Fibroblast of skin of left quadriceps (primary cell): ENCODE results near the gene COL12A1.

Source experiments
- DNase-seq, 2 experiments: peaks; one replicate each; pipeline ENCODE4 v3.0.0-alpha.2; 2013; ENCODE audit warnings: low read depth in 2 of 2

The COL12A1 gene

GRCh38 chr6:75178757-75179156 is 27.1 kb downstream of the COL12A1 start:
- no peak for DNase-seq

GRCh38 chr6:75176076-75176582 is 29.7 kb downstream of the COL12A1 start:
- DNase-seq, result no peak

GRCh38 chr6:75171986-75172385 is 33.9 kb downstream of the COL12A1 start:
- DNase-seq, result no peak

- DNase-seq, result peak in 1 of 2 experiments; percentile 20
Observed at GRCh38 chr6:75171567-75171966, 34.3 kb downstream of the COL12A1 start.

GRCh38 chr6:75170691-75171560 is 34.9 kb downstream of the COL12A1 start:
- no peak for DNase-seq

- DNase-seq, result no peak
Observed at GRCh38 chr6:75169689-75170586, 35.9 kb downstream of the COL12A1 start.

GRCh38 chr6:75167851-75168250 is 38.0 kb downstream of the COL12A1 start:
- DNase-seq, result no peak

- no peak for DNase-seq
Observed at GRCh38 chr6:75167325-75167724, 38.5 kb downstream of the COL12A1 start.

GRCh38 chr6:75166773-75167172 is 39.1 kb downstream of the COL12A1 start:
- no peak for DNase-seq

GRCh38 chr6:75166236-75166635 is 39.6 kb downstream of the COL12A1 start:
- no peak for DNase-seq

- DNase-seq, result no peak
Observed at GRCh38 chr6:75158176-75158575, 47.7 kb downstream of the COL12A1 start.

- no peak for DNase-seq
Observed at GRCh38 chr6:75157336-75157735, 48.5 kb downstream of the COL12A1 start.

- DNase-seq, result no peak
Observed at GRCh38 chr6:75156186-75156878, 49.5 kb downstream of the COL12A1 start.

GRCh38 chr6:75155631-75156030 is 50.2 kb downstream of the COL12A1 start:
- DNase-seq, result no peak

GRCh38 chr6:75154973-75155372 is 50.9 kb downstream of the COL12A1 start:
- DNase-seq, result no peak

- no peak for DNase-seq
Observed at GRCh38 chr6:75150685-75151412, 55.0 kb downstream of the COL12A1 start.

GRCh38 chr6:75149696-75150095 is 56.2 kb downstream of the COL12A1 start:
- DNase-seq, result no peak

GRCh38 chr6:75149240-75149639 is 56.6 kb downstream of the COL12A1 start:
- DNase-seq, result no peak

- DNase-seq, result no peak
Observed at GRCh38 chr6:75147512-75147911, 58.3 kb downstream of the COL12A1 start.

- DNase-seq, result no peak
Observed at GRCh38 chr6:75145976-75146375, 59.9 kb downstream of the COL12A1 start.

GRCh38 chr6:75145211-75145610 is 60.6 kb downstream of the COL12A1 start:
- no peak for DNase-seq
